Astrocyte of the cerebellum (primary cell): ENCODE results near the gene SPRY4.

Source experiments
- DNase-seq: peaks from one replicate; pipeline ENCODE4 v3.0.0-alpha.2; 2011; ENCODE audit warnings: low read depth
- H3K4me3 ChIP-seq: 2 replicates; pipeline ENCODE4 v1.5.1; 2011; ENCODE audit warnings: mild to moderate bottlenecking, low read depth, low read length, moderate library complexity
- in situ Hi-C: cut with HindIII; loops from 2 replicates; pipeline ENCODE4 v1.10.0; 2017; ENCODE audit warnings: low sequenced_read_pairs
- TF ChIP-seq, protein P1 (sequence below): IDR thresholded peaks from 2 replicates; pipeline ENCODE4 v1.5.1; 2012; ENCODE audit warnings: low read length, low read depth, moderate library complexity, mild to moderate bottlenecking; ENCODE audit errors: missing control alignments

Gene SPRY4

DNA sequence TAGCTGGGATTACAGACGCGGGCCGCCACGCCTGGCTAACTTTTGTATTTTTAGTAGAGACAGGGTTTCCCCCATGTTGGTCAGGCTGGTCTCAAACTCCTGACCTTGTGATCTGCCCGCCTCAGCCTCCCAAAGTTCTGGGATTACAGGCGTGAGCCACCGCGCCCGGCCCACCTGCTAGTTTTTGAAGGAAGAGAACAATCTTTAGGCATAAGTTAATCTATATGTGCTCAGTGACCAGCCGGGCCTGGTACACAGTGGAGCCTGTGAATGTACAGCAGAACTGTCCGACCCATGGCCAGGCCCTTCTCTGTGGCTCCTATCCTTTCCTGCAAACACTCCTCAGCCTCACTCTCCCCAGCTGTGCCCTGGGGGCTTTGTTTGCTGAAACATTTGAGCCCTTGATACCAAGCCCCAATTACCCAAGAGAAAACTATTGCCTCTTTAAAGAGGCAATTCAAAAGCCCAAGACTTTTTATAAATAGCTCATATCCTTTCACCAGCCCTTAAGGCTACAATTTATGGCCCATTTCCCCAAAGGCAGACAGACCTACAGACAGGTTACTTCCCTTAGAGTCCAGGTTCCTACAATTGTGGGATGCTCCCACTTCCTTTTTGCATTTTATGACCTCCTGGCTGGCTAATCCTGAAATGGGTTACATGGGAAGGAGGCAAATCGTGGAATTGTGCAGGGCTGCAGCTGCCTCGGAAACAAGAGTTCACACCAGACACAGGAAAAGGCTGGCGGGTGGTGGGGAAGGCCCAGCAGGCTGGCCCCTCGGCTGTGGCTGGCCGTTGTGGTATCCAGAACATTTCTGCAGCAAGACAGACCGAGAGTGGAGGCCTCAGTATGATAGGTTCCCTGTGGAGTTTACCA is 37.5 kb downstream of the SPRY4 start:
- no peak for DNase-seq
- in situ Hi-C loops, result no loop called here
- TF ChIP-seq, protein P1, sequence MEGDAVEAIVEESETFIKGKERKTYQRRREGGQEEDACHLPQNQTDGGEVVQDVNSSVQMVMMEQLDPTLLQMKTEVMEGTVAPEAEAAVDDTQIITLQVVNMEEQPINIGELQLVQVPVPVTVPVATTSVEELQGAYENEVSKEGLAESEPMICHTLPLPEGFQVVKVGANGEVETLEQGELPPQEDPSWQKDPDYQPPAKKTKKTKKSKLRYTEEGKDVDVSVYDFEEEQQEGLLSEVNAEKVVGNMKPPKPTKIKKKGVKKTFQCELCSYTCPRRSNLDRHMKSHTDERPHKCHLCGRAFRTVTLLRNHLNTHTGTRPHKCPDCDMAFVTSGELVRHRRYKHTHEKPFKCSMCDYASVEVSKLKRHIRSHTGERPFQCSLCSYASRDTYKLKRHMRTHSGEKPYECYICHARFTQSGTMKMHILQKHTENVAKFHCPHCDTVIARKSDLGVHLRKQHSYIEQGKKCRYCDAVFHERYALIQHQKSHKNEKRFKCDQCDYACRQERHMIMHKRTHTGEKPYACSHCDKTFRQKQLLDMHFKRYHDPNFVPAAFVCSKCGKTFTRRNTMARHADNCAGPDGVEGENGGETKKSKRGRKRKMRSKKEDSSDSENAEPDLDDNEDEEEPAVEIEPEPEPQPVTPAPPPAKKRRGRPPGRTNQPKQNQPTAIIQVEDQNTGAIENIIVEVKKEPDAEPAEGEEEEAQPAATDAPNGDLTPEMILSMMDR, result no peak
- no peak overlapping the region for H3K4me3 ChIP-seq

DNA sequence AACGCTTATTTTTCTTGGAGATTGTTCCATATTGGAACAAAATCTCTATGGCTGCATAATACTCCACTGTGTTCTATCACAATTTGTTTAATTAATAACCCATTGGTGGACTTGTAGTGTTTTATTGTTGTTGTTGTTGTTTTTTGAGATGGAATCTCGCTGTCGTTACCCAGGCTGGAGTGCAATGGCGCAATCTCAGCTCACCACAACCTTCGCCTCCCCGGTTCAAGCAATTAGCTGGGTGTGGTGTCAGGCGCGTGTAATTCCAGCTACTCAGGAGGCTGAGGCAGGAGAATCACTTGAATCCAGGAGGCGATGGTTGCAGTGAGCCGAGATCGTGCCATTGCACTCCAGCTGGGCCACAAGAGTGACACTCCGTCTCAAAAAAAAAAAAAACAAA is 38.7 kb downstream of the SPRY4 start:
- DNase-seq, result no peak
- in situ Hi-C loops, result no loop called here
- no peak overlapping the region for H3K4me3 ChIP-seq
- TF ChIP-seq, protein P1, result no peak

DNA sequence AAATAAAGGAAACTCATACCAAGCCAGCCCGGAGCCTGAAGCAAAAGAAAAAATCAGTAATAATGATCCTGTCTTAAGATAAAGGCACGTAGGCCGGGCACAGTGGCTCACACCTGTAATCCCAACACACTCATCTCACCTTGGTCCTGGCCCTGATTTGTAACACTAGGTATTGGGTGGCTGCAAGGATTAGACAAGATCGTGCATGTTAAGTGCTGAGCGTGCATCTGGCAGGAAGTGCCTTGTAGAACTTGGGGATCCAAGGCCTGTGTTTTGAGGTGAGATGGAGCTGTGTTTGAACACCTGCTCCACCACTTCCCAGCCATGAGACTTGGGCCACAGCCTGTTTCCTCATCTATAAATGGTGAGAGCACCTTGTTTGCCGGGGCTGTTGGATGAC is 41.5 kb downstream of the SPRY4 start:
- TF ChIP-seq, protein P1, result no peak
- in situ Hi-C loops, result no loop called here
- no peak for DNase-seq
- H3K4me3 ChIP-seq, result no peak overlapping the region

DNA sequence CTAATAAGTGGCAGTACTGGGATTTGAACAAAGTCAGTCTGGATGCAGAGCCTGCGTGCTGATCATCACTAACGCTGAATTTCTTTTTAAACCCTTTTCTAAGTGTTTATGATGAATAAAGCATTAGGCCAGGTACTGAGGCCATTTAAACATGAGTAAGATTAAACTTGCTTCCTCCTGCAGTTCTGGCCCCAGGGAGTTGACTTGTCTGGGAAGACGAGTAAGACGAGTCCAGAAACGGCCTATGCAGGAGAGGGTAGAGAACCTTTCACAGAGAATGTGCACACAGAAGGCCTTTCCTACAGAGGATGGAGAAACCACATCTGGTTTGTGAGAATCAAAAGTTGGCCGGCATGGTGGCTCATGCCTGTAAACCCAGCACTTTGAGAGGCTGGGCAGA is 42.9 kb downstream of the SPRY4 start:
- H3K4me3 ChIP-seq, result no peak overlapping the region
- TF ChIP-seq, protein P1, result no peak
- no peak for DNase-seq
- in situ Hi-C loops, result no loop called here

DNA sequence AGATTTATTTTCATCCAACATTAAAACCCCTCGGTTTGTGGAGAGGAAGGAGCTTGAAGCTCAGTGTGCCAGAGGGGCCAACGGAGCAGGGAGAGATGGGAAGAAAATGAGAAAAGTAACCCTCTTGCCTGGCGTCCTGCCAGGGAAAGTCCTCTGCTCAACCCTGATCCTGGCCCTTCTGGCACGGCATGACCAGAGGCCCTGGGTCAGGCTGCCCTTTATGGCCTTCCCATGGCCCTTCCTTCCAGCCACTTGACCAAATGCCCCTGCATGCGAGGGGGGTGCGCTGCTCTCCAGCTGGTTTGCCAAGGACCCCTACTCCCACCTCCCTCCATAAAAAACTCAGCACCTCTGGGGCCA is 43.8 kb downstream of the SPRY4 start:
- DNase-seq, result no peak
- H3K4me3 ChIP-seq, result no peak overlapping the region
- TF ChIP-seq, protein P1, result no peak
- in situ Hi-C loops, result no loop called here

DNA sequence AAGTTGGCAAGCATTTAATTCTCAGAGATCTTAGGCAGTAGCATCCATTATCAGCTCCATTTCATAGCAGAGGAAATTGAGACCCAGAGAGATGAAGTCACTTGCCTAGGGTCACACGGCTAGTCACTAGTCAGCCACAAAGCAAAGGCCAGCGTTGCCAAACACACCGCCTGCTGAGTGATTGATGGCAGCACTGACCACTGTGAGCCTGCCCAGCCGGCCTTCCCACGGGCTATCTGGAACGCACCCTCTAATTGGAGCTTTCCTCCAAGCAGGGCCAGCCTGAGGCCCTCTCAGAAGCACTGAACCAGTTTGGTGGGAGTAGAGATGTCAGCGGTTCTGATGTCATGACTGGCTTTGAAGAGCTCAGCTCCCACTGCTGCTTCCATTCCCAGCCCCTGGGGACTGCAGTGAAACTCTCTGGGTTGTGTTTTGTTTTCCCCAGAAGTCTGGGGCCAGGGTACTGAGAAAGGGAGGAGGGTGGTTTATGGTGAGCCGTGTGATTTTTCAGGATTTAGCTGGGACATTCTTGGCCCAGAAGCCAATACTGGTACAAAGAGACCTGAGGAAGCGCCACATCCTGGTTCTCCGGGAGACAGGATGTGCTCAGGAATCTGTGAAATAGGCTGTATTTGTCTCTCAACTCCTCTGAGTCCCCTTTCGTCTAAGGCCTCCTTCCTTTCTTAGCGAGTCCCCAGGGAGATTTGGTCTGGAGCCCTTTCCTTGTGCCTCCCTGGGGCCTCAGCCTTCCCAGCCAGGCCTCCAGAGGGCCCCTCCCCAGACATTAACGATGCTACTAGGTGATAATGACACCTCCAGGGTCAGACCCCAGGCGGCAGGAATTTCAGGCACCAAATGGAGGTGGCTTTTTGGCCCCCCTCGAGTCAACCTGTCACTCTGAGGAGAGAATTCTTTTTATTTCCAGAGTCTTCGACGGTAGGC is 44.5 kb downstream of the SPRY4 start:
- TF ChIP-seq, protein P1, result no peak
- H3K4me3 ChIP-seq, result no peak overlapping the region
- in situ Hi-C loops, result no loop called here
- DNase-seq, result peak; percentile 81
